NOMO-1 (cell line): ENCODE results near the gene RPS3.
"Not testable (repeated sequence)": the region's sequence is repeated elsewhere in the genome, so short reads cannot be mapped to it uniquely, and the experiment has no call there.

Experiments
- DNase-seq, 2 experiments: peaks; one replicate each; lab custom pipeline; 2025; ENCODE audit not compliant: unreplicated experiment in 2 of 2; lab: John Stamatoyannopoulos, UW

The RPS3 gene

GRCh38 chr11:75399344-75400145 lies at the start of gene RPS3:
TSS of gene RPS3 (plus strand) at chr11:75399518. CDS start at chr11:75399548, 30 bp downstream.
- peak; percentile 87 for DNase-seq

GRCh38 chr11:75349521-75350116 lies 49.7 kb upstream of the RPS3 start:
- peak; percentile 11 to 38 for DNase-seq

DNA sequence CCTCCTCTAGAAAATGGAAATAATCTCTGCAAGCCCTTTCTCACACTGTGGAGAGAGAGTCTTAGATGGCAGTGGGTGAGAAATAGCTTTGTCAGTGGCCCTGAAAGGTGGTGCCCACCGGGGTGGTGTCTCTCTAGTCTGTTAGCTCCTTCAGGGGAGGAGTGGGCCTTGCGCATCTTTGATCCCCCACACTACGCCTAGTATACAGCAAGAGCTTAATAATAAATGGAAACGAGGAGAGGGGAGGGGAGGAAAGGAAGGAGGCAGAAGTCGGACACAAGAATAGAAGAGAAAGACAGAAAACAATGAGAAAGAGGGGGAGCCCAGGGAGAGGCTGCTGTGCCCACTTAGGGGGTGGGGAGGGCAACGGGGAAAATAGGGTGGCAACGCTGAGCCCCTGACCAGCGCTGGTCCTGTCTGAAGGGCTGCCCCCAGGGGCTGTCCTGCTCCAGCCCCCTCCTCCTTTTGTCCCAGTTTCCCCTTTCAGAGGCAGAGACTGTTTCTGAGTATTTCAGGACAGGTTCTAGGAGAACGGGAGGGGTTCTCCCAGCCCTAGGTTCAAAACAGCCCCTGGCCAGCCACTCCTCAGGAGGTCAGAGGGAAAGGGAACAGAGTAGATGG lies 49.1 kb upstream of the RPS3 start:
- no peak for DNase-seq

DNA sequence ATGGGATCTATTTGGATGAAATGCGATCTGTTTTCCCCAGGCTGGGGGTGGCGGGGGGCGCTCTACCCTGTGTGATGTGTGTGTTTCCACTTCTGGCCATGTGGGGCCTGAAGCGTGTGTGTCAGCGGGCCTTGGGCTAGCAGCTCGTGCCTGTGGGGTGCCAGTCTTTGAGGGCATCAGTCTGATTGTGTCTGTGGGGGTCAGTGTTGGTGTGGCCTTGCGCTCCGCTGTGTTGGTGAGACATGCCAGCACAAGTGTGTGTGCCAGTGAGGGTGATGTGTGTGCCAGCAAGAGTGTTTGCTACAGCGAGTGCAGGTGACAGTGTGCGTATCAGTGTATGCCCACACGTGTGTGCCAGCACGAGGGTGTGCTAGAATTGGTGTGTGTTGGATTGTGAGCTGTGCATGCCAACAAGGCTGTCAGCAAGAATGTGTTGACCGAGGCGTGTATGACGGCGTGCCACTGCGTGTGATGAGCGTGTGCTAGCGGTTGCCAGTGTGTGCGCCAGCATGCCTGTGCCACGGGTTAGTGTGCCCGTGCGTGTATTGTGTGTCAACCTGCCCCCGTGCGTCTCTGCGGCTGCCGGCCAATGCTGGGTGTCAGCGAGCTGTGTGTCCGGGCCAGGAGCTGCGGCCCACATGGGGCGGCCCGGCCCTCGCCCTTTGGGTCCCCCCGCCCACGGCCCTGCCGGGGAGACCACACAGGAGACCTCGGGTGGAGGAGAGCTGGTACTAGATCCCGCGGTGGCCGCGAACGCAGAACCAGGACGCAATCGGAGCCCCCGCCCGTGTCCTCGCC lies 48.4 kb upstream of the RPS3 start:
- peak; percentile 19 to 29 for DNase-seq

DNA sequence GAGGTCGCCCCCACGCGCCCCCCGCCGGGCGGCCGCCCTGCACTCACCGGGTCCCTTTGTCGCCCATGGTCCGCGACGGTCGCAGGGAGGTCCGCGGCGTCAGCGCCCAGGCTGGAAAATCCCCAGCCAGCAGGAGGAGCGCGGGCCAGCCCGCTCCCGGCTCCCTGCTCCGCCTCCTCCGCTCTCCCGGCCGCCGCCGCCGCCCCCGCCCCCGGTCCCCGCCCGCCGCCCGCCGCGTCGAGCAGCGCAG lies 47.9 kb upstream of the RPS3 start, which contains the start of gene ARRB1:
Gene ARRB1 (minus strand): TSS at position 121 of the 250 bp plus-strand sequence. CDS start 54 bp downstream, at position 67.
- no peak for DNase-seq

DNA sequence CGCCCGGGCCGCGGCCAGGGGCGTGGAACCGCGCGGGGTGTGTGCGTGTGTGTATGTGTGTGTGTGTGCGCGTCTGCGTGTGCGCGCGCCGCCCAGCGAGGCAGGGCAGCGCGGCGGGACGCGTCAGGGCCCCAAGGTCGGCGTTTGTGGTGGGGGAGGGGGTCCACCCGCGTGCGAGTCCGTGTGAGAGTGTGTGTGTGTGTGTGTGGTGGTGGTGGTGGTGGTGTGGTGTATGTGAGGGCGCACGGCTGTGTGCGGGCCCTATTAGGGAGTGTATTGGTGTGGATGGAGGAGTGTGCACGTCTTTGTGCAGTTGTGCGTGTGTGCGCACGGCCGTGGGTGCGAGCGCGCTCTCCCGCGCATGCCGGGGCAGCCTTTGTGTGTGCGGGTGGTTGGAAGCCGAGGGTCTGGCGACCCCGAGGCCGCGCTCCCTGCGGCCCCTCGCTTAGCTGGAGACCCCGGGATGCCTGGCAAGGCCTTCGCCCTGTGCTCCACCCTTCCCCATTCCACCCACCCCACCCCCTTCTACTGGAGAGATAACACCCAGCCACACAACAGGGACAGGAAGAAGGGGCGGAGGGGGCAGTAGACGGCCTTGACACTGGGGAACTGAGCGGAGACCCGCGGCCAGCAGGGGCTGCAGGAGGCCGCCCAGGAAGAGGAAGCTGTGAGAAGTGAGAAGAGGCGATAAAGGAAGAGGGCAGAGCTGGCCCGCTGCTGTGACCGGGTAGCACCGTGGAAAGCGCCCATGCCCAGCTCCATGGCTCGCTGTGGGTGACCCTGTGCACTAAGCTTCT lies 47.3 kb upstream of the RPS3 start:
- peak; percentile 85 to 89 for DNase-seq

DNA sequence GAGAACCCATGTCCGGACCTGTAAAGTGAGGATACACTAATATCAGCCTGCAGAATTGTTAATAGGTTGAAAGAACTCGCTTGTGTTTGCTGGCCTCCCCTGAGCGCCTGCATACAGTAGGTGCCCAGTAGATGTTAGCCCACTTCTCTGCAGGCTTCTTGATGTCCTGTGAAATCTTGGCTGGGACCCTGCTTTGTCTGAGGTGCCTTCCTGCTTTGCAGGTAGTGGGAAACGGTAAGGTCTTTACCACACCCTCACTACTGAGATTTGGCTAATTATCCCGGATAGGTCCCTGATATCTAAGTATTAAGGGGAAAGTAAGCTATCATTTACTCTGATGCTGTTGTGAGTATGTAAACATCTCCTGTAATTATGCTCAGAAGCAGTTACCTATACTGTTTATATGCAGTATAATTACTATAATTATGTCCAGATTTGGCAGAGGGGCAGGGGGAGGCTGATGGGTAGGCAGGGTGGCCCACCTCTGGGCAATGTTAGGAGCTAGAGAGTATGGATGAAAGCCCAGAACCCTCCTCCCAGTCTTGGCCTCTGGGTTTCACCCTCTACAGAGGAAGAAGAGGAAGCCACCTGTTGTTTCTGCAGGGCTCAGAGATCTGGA lies 46.6 kb upstream of the RPS3 start:
- peak in 1 of 2 experiments; percentile 13 for DNase-seq

- no peak for DNase-seq
These were observed 44.3 kb upstream of the RPS3 start for GRCh38 chr11:75355051-75355450.

DNA sequence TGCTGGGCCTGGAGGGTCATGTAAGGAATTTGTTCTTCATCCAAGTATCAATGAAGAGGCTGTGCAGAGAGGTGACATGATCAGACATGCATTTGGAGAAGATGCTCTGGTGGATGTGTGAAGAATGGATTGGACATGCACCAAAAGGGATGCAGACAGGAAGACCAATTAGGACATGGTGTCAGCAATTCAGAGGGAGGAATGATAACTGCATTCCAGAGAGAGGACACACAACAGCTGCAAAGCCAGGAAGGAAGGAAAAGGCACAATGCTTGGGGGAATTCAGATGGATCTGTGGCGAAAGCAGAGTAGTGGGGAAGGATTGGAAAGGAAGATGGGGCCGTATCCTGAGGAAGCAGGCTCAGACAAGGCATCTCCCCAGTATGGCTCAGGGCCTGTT lies 42.7 kb upstream of the RPS3 start:
- no peak for DNase-seq

DNA sequence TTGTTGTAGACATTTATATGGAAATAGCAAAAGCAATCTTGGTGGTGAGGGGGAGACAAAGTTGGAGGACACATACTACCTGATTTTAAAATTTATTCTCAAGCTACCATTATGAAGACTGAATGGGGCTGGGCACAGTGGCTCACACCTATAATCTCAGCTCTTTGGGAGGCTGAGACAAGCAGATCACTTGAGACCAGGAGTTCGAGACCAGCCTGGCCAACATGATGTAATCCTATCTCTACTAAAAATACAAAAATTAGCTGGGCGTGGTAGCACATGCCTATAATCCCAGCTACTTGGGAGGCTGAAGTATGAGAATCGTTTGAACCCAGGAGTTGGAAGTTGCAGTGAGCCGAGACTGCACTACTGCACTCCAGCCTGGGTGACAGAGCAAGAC lies 37.0 kb upstream of the RPS3 start:
- DNase-seq = not testable (repeated sequence)

DNA sequence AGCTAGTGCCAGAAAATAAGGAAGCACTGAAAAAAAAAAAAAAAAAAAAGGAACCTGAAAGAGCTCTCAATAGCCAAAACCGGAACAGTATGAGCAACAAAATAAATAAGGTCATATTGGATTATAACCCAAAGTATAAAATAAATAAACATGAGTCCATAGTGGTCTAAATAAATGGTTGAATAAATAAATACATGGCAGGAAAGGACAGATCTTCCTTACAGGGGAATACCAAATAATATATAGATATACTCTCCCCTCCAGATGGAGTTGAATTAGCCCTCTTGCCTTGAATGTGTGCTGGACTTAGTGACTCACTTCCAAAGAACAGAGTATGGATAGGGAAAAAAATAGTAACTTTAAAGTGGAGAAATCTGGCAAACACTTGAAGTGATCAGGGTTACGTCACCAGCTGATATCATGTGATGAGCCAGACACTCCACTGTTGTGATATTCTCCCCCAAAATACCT lies 33.6 kb upstream of the RPS3 start:
- DNase-seq = peak; percentile 59 to 71

DNA sequence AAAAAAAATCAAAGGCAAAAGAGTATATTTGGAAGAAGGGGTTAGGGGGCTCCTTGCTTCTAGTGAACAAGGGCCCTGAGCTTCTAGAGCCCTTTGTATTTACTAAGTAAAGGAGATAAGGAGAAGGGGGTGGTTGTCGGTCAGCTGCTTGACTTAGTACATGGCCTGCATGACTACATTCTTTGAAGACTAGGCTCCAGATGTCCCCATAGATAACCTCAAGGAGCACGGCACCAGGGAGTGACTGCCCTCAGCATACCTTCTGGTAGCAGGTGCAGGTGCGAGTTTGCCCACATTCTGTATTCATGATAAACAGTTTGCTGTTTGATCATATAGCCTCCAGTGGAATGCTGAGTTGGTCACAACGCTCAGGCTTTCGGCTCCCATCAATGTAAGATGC lies 32.5 kb upstream of the RPS3 start:
- not testable (repeated sequence) for DNase-seq

DNA sequence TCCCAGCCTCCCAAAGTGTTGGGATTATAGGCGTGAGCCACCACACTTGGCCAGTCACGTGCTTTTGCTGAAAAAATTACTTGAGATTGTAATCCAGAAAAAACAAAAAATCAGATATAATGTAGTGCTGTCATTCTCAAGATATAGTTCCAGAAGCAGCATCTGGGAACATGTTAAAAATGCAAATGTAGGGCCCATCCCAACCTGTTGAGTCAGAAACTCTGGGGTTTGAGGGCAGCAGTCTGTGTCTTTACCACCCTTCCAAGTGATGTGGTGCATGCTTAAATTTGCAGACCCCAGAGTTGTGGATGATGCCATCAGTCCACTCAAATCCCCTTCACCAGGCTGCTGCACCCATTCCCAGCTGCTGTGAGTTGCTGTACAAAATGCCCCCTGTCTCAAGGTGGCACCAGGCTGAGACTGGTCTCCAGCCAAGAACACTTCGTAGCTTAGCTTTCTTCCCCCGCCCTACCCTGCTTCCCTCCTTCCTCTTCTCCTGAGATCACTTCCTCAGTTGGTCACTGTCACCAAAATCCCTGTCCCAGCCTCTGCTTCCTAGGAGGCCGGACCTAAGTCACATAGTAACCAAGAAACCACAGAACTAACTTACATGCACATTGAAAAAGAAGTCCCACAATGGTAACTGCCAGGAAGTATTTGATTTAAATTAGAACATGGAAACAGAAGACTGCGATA lies 29.6 kb upstream of the RPS3 start:
- DNase-seq = peak; percentile 22 to 61

DNA sequence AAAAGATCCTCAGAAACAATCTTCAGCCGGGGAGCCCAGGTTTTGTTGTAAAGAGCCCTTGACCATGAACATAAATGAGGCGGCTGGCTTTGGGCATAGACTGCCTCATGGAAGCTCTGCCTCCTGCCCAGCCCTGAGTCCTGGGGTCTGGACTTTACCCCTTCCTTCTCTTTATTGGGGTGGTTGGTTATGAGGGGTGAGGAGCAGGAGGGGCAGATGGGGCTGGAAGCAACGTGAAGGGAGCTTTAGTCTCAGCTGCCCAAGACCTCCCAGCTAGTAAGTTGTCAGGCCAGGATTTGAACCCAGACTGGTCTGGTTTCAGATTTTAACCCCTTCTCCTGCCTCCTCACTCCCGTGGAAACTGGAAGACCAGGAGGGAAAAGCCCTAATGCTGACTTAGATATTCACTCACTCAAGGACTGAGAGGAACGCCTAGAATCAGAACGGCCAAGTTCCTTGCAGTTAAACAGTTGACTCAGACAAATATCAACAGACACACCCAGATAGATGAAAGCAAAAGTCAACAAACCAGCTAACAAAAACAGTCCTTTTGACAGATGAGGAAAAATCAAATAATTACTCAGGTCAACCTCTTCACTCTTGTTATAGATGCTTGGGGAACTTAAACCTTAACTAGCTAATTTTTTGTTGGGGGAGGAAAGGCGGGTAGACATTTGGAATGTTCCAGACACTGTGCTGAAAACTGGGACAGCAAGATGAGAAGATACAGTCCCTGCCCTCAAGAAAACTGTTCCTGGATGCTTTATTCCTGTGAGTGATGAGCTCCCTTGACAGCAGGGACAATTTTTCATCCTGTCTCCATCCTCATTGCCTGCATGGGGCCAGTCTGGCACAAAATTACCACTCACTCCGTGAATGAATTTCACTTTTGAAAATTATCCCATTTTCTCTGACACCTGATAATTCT lies 27.1 kb upstream of the RPS3 start:
- DNase-seq = no peak

DNA sequence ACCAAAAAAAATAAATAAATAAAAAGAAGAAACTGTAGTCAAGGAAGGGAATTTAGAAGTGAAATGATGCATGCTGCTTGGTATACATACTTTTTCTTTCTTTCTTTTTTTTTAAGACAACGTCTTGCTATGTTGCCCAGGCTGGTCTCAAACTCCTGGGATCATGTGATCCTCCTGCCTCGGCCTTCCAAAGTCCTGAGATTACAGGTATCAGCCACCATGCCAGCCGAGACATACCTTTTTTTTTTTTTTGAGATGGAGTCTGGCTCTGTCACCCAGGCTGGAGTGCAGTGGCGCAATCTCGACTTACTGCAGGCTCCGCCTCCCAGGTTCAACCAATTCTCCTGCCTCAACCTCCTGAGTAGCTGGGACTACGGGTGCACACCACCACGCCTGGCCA lies 26.1 kb upstream of the RPS3 start:
- no peak for DNase-seq

GRCh38 chr11:75374646-75375045 lies 24.7 kb upstream of the RPS3 start:
- no peak for DNase-seq

- no peak for DNase-seq
These were observed 23.7 kb upstream of the RPS3 start for GRCh38 chr11:75375626-75376025.

GRCh38 chr11:75376175-75376574 lies 23.1 kb upstream of the RPS3 start:
- no peak for DNase-seq
